Naive B cell (primary cell): ENCODE data around the gene SCAMP5. TPM values are rescaled to one million over a fixed set of nuclear protein-coding genes. Genes with fewer than 3 reads are reported as not detected.
A peak's percentile ranks its signal among the peaks of the same experiment; 100 is the strongest.

ENCODE experiments used
- ATAC-seq, 2 donors: fragments of 150-1000 bp; cut with Tn5 transposase; 2 replicates each; pipeline ENCODE4 v1.10.0; 2021; ENCODE audit warnings: low read depth in 2 of 2, mild to moderate bottlenecking in 2 of 2, moderate library complexity in 2 of 2
- DNase-seq: peaks from one replicate; pipeline ENCODE4 v3.0.0; 2022
- H3K27ac Mint-ChIP-seq, 6 donors: one replicate each; pipeline ENCODE4 v1.8.0; 2020 to 2022; ENCODE audit warnings: mild to moderate bottlenecking in 6 of 6, mixed read lengths in 6 of 6, moderate library complexity in 5 of 6, inconsistent platforms in 2 of 6
- H3K27me3 Mint-ChIP-seq, 3 donors: one replicate each; pipeline ENCODE4 v1.8.0; 2021 to 2022; ENCODE audit warnings: mixed read lengths in 3 of 3, mild to moderate bottlenecking in 1 of 3
- H3K36me3 Mint-ChIP-seq, 2 donors: one replicate each; pipeline ENCODE4 v1.8.0; 2020 to 2022; ENCODE audit warnings: mixed read lengths in 2 of 2, inconsistent platforms in 1 of 2, mild to moderate bottlenecking in 1 of 2
- H3K4me1 Mint-ChIP-seq, 3 donors: one replicate each; pipeline ENCODE4 v1.8.0; 2020 to 2022; ENCODE audit warnings: mixed read lengths in 3 of 3, inconsistent platforms in 1 of 3, mild to moderate bottlenecking in 1 of 3, moderate library complexity in 1 of 3
- H3K4me3 Mint-ChIP-seq, 8 donors: one replicate each; pipeline ENCODE4 v1.8.0; 2020 to 2022; ENCODE audit warnings: mild to moderate bottlenecking in 8 of 8, mixed read lengths in 8 of 8, moderate library complexity in 8 of 8, inconsistent platforms in 2 of 8
- H3K9me3 Mint-ChIP-seq, 7 donors: one replicate each; pipeline ENCODE4 v1.8.0; 2020 to 2022; ENCODE audit warnings: mixed read lengths in 7 of 7, mild to moderate bottlenecking in 5 of 7, inconsistent platforms in 2 of 7, moderate library complexity in 1 of 7
- polyA plus RNA-seq, 6 donors: library from polyadenylated mRNA; unstranded; fragments of 300-500 nt; fragmentation: Illumina TruSeq; gene quantifications; one replicate each; pipeline ENCODE4 v1.2.3, GENCODE V29; 2021; ENCODE audit warnings: low read depth in 6 of 6

The SCAMP5 gene
- polyA plus RNA-seq, 6 donors from 2014 or later, result not detected

DNA sequence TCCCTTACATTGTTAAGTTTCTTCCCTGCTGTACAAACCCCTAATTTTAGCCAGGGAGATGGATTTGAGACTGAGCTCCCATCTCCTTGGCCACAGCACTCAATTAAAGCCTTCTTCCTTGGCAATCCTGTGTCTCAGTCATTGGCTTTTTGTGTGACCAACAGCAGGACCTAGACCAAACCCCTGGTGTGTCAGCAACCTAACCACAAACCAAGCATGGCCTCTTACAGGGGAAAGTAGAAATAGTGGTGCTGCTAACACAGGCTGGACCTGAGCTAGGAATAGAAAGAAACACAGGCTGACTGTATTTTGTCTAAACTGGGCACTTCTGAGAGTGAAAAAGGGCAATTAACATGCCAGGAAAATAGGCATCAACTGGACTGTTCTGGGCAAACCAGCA, 65.9 kb downstream of the SCAMP5 start:
- H3K27ac Mint-ChIP-seq, result peak overlapping the region in 2 of 6 donors; percentile 27 to 37
- no peaks in the 10 kb centered on the region for H3K4me1 Mint-ChIP-seq

GRCh38 chr15:75062706-75063105, 67.3 kb downstream of the SCAMP5 start:
- H3K4me1 Mint-ChIP-seq, result no peaks in the 10 kb centered on the region
- DNase-seq (no peak), ATAC-seq (no peak)
- H3K9me3 Mint-ChIP-seq, result peaks cover 0 to 27% (median 21%) of the 10 kb centered on the region in 7 donors
- no peak overlapping the region for H3K4me3 Mint-ChIP-seq
- no peak overlapping the region for H3K27ac Mint-ChIP-seq
- H3K36me3 Mint-ChIP-seq, result peaks cover 13% of the 10 kb centered on the region in 2 donors
- no peaks in the 10 kb centered on the region for H3K27me3 Mint-ChIP-seq

More for the DNA sequence above, 65.9 kb downstream of the SCAMP5 start:
- no peak overlapping the region for H3K4me3 Mint-ChIP-seq
- no peaks in the 10 kb centered on the region for H3K27me3 Mint-ChIP-seq
- peaks cover under 1 to 1% of the 10 kb centered on the region in 2 donors for H3K36me3 Mint-ChIP-seq
- DNase-seq (no peak), ATAC-seq (no peak)
- H3K9me3 Mint-ChIP-seq, result peaks cover 0 to 14% (median 10%) of the 10 kb centered on the region in 7 donors

- H3K27me3 Mint-ChIP-seq, result peaks cover 0 to 2% (median 0%) of the 10 kb centered on the region in 3 donors
- no peak overlapping the region for H3K4me3 Mint-ChIP-seq
- peaks cover 13% of the 10 kb centered on the region in 2 donors for H3K36me3 Mint-ChIP-seq
- H3K4me1 Mint-ChIP-seq, result peaks cover 2 to 3% (median 3%) of the 10 kb centered on the region in 3 donors
- H3K27ac Mint-ChIP-seq, result peak overlapping the region in 1 of 6 donors; percentile 40
- ATAC-seq, result no peak
- peaks cover 0 to 27% (median 21%) of the 10 kb centered on the region in 7 donors for H3K9me3 Mint-ChIP-seq
- no peak for DNase-seq
These were observed 68.0 kb downstream of the SCAMP5 start for GRCh38 chr15:75063338-75063737.

- no peak overlapping the region for H3K27ac Mint-ChIP-seq
- H3K4me3 Mint-ChIP-seq, result no peak overlapping the region
These were observed 68.5 kb downstream of the SCAMP5 start for GRCh38 chr15:75063889-75064288.

DNA sequence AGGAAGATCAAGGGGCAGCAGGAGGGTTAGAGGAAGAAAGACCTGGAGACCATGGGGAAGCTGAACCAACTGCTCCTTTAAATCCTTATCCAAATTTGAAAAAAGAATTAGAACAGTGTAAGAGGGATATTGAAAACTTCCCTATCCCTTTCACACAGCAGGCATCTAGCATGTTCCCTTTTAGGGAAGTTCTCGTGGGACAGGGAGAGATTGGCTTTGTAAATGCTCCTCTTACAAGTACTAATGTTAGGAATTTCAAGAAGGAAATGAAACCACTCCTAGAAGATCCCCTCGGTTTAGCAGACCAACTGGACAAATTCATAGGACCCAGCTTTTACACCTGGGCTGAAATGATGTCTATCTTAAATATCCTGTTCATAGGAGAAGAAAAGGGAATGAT, 69.5 kb downstream of the SCAMP5 start:
- Mint-ChIP-seq H3K4me1 (peaks cover 15 to 18% (median 18%) of the 10 kb centered on the region in 3 donors), H3K4me3 (no peak overlapping the region), H3K27ac (no peak overlapping the region), H3K9me3 (peaks cover 0 to 27% (median 21%) of the 10 kb centered on the region in 7 donors), H3K27me3 (peaks cover 0 to 5% (median 4%) of the 10 kb centered on the region in 3 donors), H3K36me3 (peaks cover 13% of the 10 kb centered on the region in 2 donors)
- DNase-seq, result no peak
- no peak for ATAC-seq

More at GRCh38 chr15:75063889-75064288, 68.5 kb downstream of the SCAMP5 start:
- DNase-seq (no peak), ATAC-seq (no peak)
- Mint-ChIP-seq H3K9me3 (peaks cover 0 to 27% (median 21%) of the 10 kb centered on the region in 7 donors), H3K27me3 (peaks cover 0 to 5% (median 0%) of the 10 kb centered on the region in 3 donors), H3K4me1 (peaks cover 7 to 8% (median 8%) of the 10 kb centered on the region in 3 donors), H3K36me3 (peaks cover 13% of the 10 kb centered on the region in 2 donors)

DNA sequence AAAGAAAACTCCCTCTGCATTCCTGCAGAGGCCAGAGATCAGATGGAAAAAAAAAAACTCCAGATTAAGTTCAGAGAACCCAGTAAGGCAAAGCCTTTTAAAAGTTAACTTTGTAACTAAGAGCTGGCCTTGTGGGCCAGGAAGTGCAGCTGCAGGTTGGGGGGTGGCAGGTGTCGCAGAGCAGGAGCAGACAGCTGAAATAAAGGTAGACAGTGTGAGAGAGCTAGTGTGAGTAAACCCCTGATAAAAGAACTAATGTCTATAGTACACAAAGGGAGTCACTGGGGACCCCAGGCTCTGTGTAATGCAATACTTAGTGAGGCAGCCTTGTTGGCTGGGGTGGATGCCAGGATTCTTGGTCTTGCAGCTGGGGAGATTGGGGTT, 70.1 kb downstream of the SCAMP5 start:
- peaks cover 13% of the 10 kb centered on the region in 2 donors for H3K36me3 Mint-ChIP-seq
- no peak overlapping the region for H3K27ac Mint-ChIP-seq
- DNase-seq (no peak), ATAC-seq (no peak)
- peaks cover 0 to 5% (median 4%) of the 10 kb centered on the region in 3 donors for H3K27me3 Mint-ChIP-seq
- peaks cover 0 to 27% (median 21%) of the 10 kb centered on the region in 7 donors for H3K9me3 Mint-ChIP-seq
- H3K4me3 Mint-ChIP-seq, result no peak overlapping the region
- peaks cover 19 to 24% (median 24%) of the 10 kb centered on the region in 3 donors for H3K4me1 Mint-ChIP-seq

DNA sequence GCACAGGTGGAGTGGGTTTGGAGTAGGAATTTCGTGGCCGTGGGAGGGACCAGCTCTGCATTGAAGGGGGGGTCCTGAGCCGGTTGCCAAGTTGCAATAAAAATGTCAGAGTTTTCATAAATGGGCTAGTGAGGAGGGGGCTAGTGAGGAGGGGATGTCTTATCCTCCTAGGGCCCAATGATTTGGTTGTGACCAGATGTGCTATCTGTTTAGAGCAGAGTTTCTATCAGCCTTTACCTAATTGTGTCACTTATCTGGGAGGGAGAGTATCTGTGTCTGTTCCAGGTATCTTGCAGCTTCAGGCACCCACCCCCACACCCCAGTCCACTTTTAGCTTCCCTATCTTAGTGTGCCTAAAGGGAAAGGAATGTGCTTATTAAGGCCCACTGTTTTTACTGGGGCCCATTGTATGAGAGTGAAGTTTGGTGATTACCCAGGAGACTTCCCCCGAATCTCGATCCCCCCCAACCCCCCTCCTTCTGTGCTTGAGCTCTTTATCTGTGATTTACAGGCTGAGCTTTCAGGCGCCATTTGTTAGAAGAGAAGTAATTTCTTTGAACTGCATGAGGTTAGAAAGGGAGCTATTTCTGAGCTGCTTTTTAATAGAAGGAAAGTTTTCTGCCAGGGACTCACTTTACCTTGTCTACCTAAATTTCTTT, 70.6 kb downstream of the SCAMP5 start:
- Mint-ChIP-seq H3K4me3 (no peak overlapping the region), H3K27me3 (peaks cover 0 to 6% (median 4%) of the 10 kb centered on the region in 3 donors), H3K4me1 (peaks cover 21 to 29% (median 28%) of the 10 kb centered on the region in 3 donors), H3K9me3 (peaks cover 0 to 27% (median 21%) of the 10 kb centered on the region in 7 donors), H3K36me3 (peaks cover 13% of the 10 kb centered on the region in 2 donors), H3K27ac (no peak overlapping the region)
- ATAC-seq (no peak), DNase-seq (no peak)

GRCh38 chr15:75067123-75067830, 71.9 kb downstream of the SCAMP5 start:
- H3K4me1 Mint-ChIP-seq, result peaks cover 29 to 41% (median 36%) of the 10 kb centered on the region in 3 donors
- ATAC-seq (no peak), DNase-seq (no peak)
- H3K9me3 Mint-ChIP-seq, result peaks cover 0 to 27% (median 21%) of the 10 kb centered on the region in 7 donors
- H3K27me3 Mint-ChIP-seq, result peaks cover 6 to 17% (median 7%) of the 10 kb centered on the region in 3 donors
- H3K27ac Mint-ChIP-seq, result peak overlapping the region in 3 of 6 donors; percentile 44 to 69 (median 48)
- peaks cover 13% of the 10 kb centered on the region in 2 donors for H3K36me3 Mint-ChIP-seq
- peak overlapping the region in 1 of 8 donors; percentile 18 for H3K4me3 Mint-ChIP-seq

DNA sequence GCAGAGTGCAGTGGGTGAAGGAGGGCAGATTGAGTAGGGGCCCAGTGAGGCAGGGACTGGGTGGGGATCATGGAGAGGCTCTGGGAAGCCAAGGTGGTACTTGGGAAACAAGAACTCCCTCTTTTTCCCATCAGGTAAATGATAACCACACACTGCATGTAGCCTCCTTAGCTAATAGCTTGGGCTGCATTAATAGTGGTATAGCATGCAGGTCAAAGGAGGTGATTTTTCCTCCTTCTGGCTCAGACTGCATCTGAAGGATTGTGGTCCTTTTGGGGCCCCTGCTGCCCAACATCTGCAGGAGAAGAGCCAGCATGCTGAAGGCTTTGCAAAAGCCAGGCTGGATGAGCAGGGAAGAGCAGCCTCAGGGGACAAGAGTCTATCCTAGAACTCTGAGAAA, 73.4 kb downstream of the SCAMP5 start:
- H3K36me3 Mint-ChIP-seq, result peaks cover 13% of the 10 kb centered on the region in 2 donors
- ATAC-seq (no peak), DNase-seq (no peak)
- peak overlapping the region in 3 of 6 donors; percentile 50 to 92 (median 77) for H3K27ac Mint-ChIP-seq
- H3K27me3 Mint-ChIP-seq, result peaks cover 8 to 21% (median 9%) of the 10 kb centered on the region in 3 donors
- peaks cover 32 to 42% (median 36%) of the 10 kb centered on the region in 3 donors for H3K4me1 Mint-ChIP-seq
- peaks cover 0 to 27% (median 23%) of the 10 kb centered on the region in 7 donors for H3K9me3 Mint-ChIP-seq
- peak overlapping the region in 2 of 8 donors; percentile 76 to 79 for H3K4me3 Mint-ChIP-seq

GRCh38 chr15:75069301-75069925, 74.0 kb downstream of the SCAMP5 start:
- H3K27me3 Mint-ChIP-seq, result peaks cover 8 to 21% (median 9%) of the 10 kb centered on the region in 3 donors
- H3K4me3 Mint-ChIP-seq, result peak overlapping the region in 7 of 8 donors; percentile 1 to 86 (median 43)
- H3K36me3 Mint-ChIP-seq, result peaks cover 13% of the 10 kb centered on the region in 2 donors
- DNase-seq, result peak; percentile 84
- H3K4me1 Mint-ChIP-seq, result peaks cover 32 to 42% (median 36%) of the 10 kb centered on the region in 3 donors
- ATAC-seq, result peak; percentile 99
- peaks cover 0 to 27% (median 23%) of the 10 kb centered on the region in 7 donors for H3K9me3 Mint-ChIP-seq
- peak overlapping the region; percentile 72 to 98 (median 95) for H3K27ac Mint-ChIP-seq

GRCh38 chr15:75070674-75071073, 75.3 kb downstream of the SCAMP5 start:
- no peak for ATAC-seq
- DNase-seq, result no peak
- H3K9me3 Mint-ChIP-seq, result peaks cover 4 to 25% (median 22%) of the 10 kb centered on the region in 7 donors
- H3K27me3 Mint-ChIP-seq, result peaks cover 8 to 21% (median 9%) of the 10 kb centered on the region in 3 donors
- H3K36me3 Mint-ChIP-seq, result peaks cover 13 to 19% of the 10 kb centered on the region in 2 donors
- peak overlapping the region in 5 of 6 donors; percentile 36 to 86 (median 76) for H3K27ac Mint-ChIP-seq
- H3K4me1 Mint-ChIP-seq, result peaks cover 32 to 42% (median 36%) of the 10 kb centered on the region in 3 donors
- no peak overlapping the region for H3K4me3 Mint-ChIP-seq
